Measurements from ENCODE around the gene STMN1. TPM values are rescaled to one million over a fixed set of nuclear protein-coding genes. Genes with fewer than 3 reads are reported as not detected.
A peak's percentile ranks its signal among the peaks of the same experiment; 100 is the strongest.

STMN1 gene
- total and polyA plus RNA-seq, 10 of the 15 experiments (the other 5 are each of a cell fraction or from before 2014, with no cell fraction given), result 220 to 1,272 (median 603) TPM

GRCh38 chr1:25905680-25906643, at the start of gene STMN1 (continued):
- TF ChIP-seq BCLAF1 (IDR thresholded peaks at IDR 0.05), result no peak
- TF ChIP-seq HDAC2 (IDR thresholded peaks at IDR 0.05), result no peak
- TF ChIP-seq MYB (IDR thresholded peaks at IDR 0.05; ENCODE audit: borderline replicate concordance, low read depth, low read length), result no peak
- no peak for TF ChIP-seq JUNB (IDR thresholded peaks at IDR 0.05)
- no peak for TF ChIP-seq ATF7 (IDR thresholded peaks at IDR 0.05; ENCODE audit: low read depth)
- no peak for TF ChIP-seq EP300 (IDR thresholded peaks at IDR 0.05; ENCODE audit: borderline replicate concordance in 1 of 2, control insufficient read depth in 1 of 2, low read depth in 2 of 2, low read length in 2 of 2)
- no peak for TF ChIP-seq BMI1 (IDR thresholded peaks at IDR 0.05; ENCODE audit: borderline replicate concordance)
- no peak for TF ChIP-seq PRDM15 (CRISPR knock-in tag; IDR thresholded peaks at IDR 0.05)
- no peak; the same call in 1 of the 2 replicates for TF ChIP-seq SREBF1 (IDR thresholded peaks at IDR 0.05; ENCODE audit: low read length)
- TF ChIP-seq ESRRA (IDR thresholded peaks at IDR 0.05; ENCODE audit: low read length), result 0 out of 2 replicates have a peak, but pooled peaks have one; percentile 9
- TF ChIP-seq SUPT20H (IDR thresholded peaks at IDR 0.05; ENCODE audit: borderline replicate concordance, control insufficient read depth, low read depth, low read length), result no peak
- no peak for TF ChIP-seq KDM1A (IDR thresholded peaks at IDR 0.05; ENCODE audit: borderline replicate concordance)
- TF ChIP-seq TCF3 (IDR thresholded peaks at IDR 0.05; ENCODE audit: borderline replicate concordance, insufficient read depth, low read depth, low read length), result peak; percentile 81; the same call in 1 of the 2 replicates
- TF ChIP-seq NR2C2 (IDR thresholded peaks at IDR 0.05; ENCODE audit: borderline replicate concordance, control insufficient read depth, insufficient read length, low read depth), result no peak
- no peak; the same call in 1 of the 2 replicates for TF ChIP-seq PML (IDR thresholded peaks at IDR 0.05; ENCODE audit: low read length)
- TF ChIP-seq IKZF2 (IDR thresholded peaks at IDR 0.05), result no peak
- TF ChIP-seq ATF2 (IDR thresholded peaks at IDR 0.05; ENCODE audit: low read length), result no peak
- peak; percentile 97 for TF ChIP-seq ATF3 (IDR thresholded peaks at IDR 0.05; ENCODE audit: borderline replicate concordance, extremely low read depth, low read depth, low read length)
- no peak for TF ChIP-seq SPI1 (IDR thresholded peaks at IDR 0.05; ENCODE audit: borderline replicate concordance, insufficient read depth, low read depth, low read length)
- no peak for TF ChIP-seq RFX5 (IDR thresholded peaks at IDR 0.05; ENCODE audit: low read depth, low read length)
